ENCODE measurements around the gene BAX. TPM values are rescaled to one million over a fixed set of nuclear protein-coding genes. Genes with fewer than 3 reads are reported as not detected.

BAX gene
- total RNA-seq, 2 experiments from 2014 or later, result 310 to 324 TPM

DNA sequence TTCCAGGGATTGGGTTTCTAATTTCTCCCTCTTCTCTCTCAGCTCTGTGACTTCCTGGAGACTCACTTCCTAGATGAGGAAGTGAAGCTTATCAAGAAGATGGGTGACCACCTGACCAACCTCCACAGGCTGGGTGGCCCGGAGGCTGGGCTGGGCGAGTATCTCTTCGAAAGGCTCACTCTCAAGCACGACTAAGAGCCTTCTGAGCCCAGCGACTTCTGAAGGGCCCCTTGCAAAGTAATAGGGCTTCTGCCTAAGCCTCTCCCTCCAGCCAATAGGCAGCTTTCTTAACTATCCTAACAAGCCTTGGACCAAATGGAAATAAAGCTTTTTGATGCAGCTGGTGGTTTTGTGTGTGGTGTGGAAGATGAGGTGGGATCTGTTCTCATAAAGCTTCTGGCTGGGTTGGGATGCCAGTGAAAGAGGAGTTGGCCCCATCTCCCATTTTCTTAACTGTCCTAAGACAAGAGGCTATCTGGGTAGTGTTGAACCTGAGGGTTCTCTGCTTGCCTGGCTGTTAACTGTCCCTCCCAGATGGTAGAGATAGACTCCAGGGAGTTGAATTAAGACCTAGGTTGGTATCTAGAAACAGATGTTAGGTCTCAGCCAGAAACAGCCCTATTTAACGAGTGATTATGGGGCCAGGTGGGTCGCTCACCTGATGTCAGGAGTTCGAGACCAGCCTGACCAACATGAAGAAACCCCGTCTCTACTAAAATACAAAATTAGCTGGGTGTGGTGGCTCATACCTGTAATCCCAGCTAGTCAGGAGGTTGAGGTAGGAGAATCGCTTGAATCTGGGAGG is 12.1 kb downstream of the BAX start:
- CTCF ChIA-PET, result interaction anchor here (0.9 to 3.0 kb wide), 7 partner anchors 10 to 178 kb away, joined by 3 to 13 read pairs (median 5); partner anchors contain the start of genes GYS1, HSD17B14 and RUVBL2
- Mint-ChIP-seq H3K4me1 (peaks cover 63% of the 10 kb centered on the region), H3K27ac (peak overlapping the region; percentile 97), H3K36me3 (ENCODE audit: low read depth) (peaks cover 37% of the 10 kb centered on the region), H3K27me3 (no peaks in the 10 kb centered on the region), H3K9me3 (no peaks in the 10 kb centered on the region), H3K4me3 (peak overlapping the region; percentile 90)
- no peak for DNase-seq
- POLR2A ChIA-PET, result interaction anchor here (0.6 to 0.7 kb wide), 2 partner anchors 27 to 179 kb away, joined by 3 read pairs; partner anchors contain the start of gene RUVBL2

DNA sequence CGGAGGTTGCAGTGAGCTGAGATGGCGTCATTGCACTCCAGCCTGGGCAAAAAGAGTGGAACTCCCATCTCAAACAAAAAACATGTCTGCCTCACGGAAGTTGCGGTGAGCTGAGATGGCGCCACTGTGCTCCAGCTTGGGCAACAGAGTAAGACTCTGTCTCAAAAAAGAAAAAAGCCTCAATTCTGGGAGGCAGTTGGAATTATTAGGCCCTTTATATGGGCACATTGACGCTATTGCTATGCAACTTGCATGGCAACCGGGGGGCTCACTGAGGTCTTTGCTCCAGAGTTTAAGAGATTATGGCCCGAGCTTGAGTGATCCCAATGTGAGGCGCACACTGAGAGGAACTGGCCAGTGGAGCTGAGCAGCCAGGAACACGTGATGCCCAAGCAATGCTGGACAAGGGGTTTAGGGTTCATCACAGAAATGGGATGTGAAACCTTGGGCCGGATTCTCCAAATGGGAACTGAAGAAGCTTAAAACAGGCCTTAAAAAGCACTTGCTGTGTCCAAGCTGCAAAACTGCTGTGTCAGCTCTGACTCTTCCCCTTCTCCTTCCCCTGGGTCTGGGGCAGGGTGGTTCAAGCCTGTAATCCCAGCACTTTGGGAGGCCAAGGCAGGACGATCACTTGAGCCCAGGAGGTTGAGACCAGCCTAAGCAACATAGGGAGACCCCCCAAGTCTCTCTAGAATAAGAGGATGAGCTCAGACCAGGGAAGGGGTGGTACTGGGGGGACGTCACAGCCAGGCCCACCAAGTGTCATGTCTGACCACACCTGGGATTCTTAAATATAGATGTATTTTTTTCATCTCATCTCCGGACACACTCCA is 12.9 kb downstream of the BAX start:
- H3K4me3 Mint-ChIP-seq, result peak overlapping the region; percentile 90
- H3K36me3 Mint-ChIP-seq (ENCODE audit: low read depth), result peaks cover 36% of the 10 kb centered on the region
- H3K9me3 Mint-ChIP-seq, result no peaks in the 10 kb centered on the region
- peaks cover 55% of the 10 kb centered on the region for H3K4me1 Mint-ChIP-seq
- CTCF ChIA-PET, result interaction anchor here (0.5 to 3.0 kb wide), 7 partner anchors 9 to 179 kb away, joined by 3 to 13 read pairs (median 3); partner anchors contain the start of genes GYS1 and RUVBL2
- no peak for DNase-seq
- POLR2A ChIA-PET, result interaction anchor here (0.6 to 1.0 kb wide), 3 partner anchors 9 to 26 kb away, joined by 3 to 7 read pairs (median 4); partner anchors contain the start of gene RUVBL2
- H3K27ac Mint-ChIP-seq, result no peak overlapping the region
- no peaks in the 10 kb centered on the region for H3K27me3 Mint-ChIP-seq

DNA sequence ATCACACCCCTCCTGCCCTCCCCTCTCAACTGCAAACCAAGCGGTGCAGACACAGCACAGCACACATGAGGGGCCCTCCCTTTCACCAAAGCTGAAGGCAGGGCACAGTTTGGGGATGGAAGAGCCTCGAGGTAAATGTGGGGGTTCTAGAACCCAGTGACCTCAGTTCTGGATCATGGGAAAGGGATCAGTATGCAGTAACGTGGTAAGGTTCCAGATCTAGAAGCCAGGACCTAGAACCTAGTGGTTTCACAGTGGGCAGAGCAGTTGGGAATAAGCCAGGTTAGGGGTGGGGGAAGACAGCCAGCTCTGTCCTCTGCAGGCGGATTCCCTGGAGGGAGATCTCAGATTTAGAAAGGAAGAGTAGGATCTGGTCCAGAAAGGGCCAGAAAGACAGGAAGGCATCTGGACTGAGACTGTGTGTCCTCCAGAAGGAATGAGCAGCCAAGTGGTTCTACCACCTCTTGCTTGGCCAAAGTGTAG is 13.5 kb downstream of the BAX start:
- H3K4me1 Mint-ChIP-seq, result peaks cover 48% of the 10 kb centered on the region
- H3K27me3 Mint-ChIP-seq, result no peaks in the 10 kb centered on the region
- ChIA-PET CTCF (interaction anchor here (0.6 to 3.0 kb wide), 5 partner anchors 9 to 172 kb away, joined by 3 to 13 read pairs (median 3); partner anchors contain the start of genes GYS1 and RUVBL2), POLR2A (interaction anchor here (1.0 kb wide), 1 partner anchor 8 kb away, joined by 4 read pairs; no protein-coding TSS in a partner anchor)
- peaks cover 39% of the 10 kb centered on the region for H3K36me3 Mint-ChIP-seq (ENCODE audit: low read depth)
- no peak overlapping the region for H3K4me3 Mint-ChIP-seq
- peak overlapping the region; percentile 54 for H3K27ac Mint-ChIP-seq
- no peaks in the 10 kb centered on the region for H3K9me3 Mint-ChIP-seq
- no peak for DNase-seq

DNA sequence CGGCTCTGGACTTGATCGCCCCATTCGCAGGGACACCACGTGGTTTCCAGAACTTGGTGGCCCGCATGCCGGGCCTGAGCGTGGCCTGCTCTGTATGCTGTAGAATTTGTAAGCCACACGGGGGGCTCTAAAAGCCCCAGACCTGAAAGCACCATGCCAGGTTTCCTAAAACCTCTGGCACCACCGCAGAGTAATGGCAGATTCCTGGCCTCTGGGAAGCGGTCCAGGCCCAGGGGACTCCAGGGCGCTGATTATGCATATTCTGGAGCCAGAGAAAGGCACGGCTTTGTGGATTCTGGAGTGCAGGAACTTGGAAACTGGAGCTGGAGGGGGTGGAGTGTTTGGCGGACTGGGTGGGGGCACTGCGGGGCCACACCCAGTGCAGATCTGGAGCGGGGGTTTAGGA is 14.1 kb downstream of the BAX start:
- H3K36me3 Mint-ChIP-seq (ENCODE audit: low read depth), result peaks cover 42% of the 10 kb centered on the region
- no peak overlapping the region for H3K27ac Mint-ChIP-seq
- H3K4me3 Mint-ChIP-seq, result no peak overlapping the region
- DNase-seq, result no peak
- H3K4me1 Mint-ChIP-seq, result peaks cover 42% of the 10 kb centered on the region
- no peaks in the 10 kb centered on the region for H3K9me3 Mint-ChIP-seq
- no peaks in the 10 kb centered on the region for H3K27me3 Mint-ChIP-seq
- CTCF ChIA-PET, result interaction anchor here (2.7 kb wide), 1 partner anchor 25 kb away, joined by 25 read pairs; the partner anchor contains the start of genes GYS1 and RUVBL2
- POLR2A ChIA-PET, result no interaction called here

- CTCF ChIA-PET, result interaction anchor here (1.1 to 2.7 kb wide), 8 partner anchors 8 to 186 kb away, joined by 3 to 25 read pairs (median 9); partner anchors contain the start of genes GYS1 and RUVBL2
- POLR2A ChIA-PET, result no interaction called here
- Mint-ChIP-seq H3K9me3 (no peaks in the 10 kb centered on the region), H3K4me3 (no peak overlapping the region), H3K4me1 (peaks cover 36% of the 10 kb centered on the region), H3K36me3 (ENCODE audit: low read depth) (peaks cover 46% of the 10 kb centered on the region), H3K27me3 (no peaks in the 10 kb centered on the region), H3K27ac (peak overlapping the region; percentile 25)
- DNase-seq, result no peak
Measured at GRCh38 chr19:48969276-48970138, 14.8 kb downstream of the BAX start.

DNA sequence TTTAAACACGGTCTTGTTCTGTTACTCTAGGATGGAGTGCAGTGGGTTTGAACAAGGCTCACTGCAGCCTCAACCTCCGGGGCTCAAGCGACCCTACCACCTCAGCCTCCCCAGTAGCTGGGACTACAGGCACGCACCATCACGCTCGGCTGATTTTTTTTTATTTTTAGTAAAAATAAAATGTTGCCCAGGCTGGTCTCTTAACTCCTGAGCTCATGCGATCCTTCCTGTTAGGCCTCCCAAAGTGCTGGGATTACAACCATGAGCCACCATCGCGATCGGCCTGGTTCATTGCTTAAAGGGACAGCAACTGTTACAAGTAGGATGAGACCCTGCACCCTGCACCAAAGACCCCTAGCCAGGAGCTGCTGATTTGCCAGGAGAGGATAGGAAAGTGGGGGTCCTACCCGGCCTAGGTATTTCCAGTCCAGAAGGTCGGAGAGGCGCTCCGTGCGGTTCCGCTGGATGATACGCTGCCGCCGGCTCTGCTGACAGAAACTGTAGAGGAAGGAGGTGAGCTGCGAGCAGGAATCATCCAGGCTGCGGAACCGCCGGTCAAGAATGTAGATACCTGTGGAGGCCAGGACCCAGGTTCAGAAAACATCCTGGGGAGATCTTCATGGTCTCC is 15.6 kb downstream of the BAX start:
- Mint-ChIP-seq H3K4me3 (no peak overlapping the region), H3K27me3 (no peaks in the 10 kb centered on the region), H3K9me3 (no peaks in the 10 kb centered on the region), H3K4me1 (peaks cover 29% of the 10 kb centered on the region), H3K36me3 (ENCODE audit: low read depth) (peaks cover 44% of the 10 kb centered on the region), H3K27ac (peak overlapping the region; percentile 25)
- ChIA-PET CTCF (interaction anchor here (0.7 to 2.7 kb wide), 23 partner anchors 9 to 226 kb away, joined by 3 to 25 read pairs (median 5); partner anchors contain the start of genes GYS1, HSD17B14, IZUMO1 and RUVBL2), POLR2A (interaction anchor here (0.6 kb wide), 1 partner anchor 143 kb away, joined by 3 read pairs; no protein-coding TSS in a partner anchor)
- no peak for DNase-seq

GRCh38 chr19:48970923-48971395 is 16.3 kb downstream of the BAX start:
- peaks cover 26% of the 10 kb centered on the region for H3K4me1 Mint-ChIP-seq
- ChIA-PET CTCF (interaction anchor here (0.7 to 2.7 kb wide), 22 partner anchors 8 to 227 kb away, joined by 3 to 25 read pairs (median 5); partner anchors contain the start of genes GYS1, HSD17B14, IZUMO1 and RUVBL2), POLR2A (interaction anchor here (0.6 kb wide), 1 partner anchor 144 kb away, joined by 3 read pairs; no protein-coding TSS in a partner anchor)
- H3K9me3 Mint-ChIP-seq, result no peaks in the 10 kb centered on the region
- H3K36me3 Mint-ChIP-seq (ENCODE audit: low read depth), result peaks cover 45% of the 10 kb centered on the region
- DNase-seq, result peak; percentile 84
- H3K27me3 Mint-ChIP-seq, result no peaks in the 10 kb centered on the region
- H3K4me3 Mint-ChIP-seq, result no peak overlapping the region
- H3K27ac Mint-ChIP-seq, result no peak overlapping the region

DNA sequence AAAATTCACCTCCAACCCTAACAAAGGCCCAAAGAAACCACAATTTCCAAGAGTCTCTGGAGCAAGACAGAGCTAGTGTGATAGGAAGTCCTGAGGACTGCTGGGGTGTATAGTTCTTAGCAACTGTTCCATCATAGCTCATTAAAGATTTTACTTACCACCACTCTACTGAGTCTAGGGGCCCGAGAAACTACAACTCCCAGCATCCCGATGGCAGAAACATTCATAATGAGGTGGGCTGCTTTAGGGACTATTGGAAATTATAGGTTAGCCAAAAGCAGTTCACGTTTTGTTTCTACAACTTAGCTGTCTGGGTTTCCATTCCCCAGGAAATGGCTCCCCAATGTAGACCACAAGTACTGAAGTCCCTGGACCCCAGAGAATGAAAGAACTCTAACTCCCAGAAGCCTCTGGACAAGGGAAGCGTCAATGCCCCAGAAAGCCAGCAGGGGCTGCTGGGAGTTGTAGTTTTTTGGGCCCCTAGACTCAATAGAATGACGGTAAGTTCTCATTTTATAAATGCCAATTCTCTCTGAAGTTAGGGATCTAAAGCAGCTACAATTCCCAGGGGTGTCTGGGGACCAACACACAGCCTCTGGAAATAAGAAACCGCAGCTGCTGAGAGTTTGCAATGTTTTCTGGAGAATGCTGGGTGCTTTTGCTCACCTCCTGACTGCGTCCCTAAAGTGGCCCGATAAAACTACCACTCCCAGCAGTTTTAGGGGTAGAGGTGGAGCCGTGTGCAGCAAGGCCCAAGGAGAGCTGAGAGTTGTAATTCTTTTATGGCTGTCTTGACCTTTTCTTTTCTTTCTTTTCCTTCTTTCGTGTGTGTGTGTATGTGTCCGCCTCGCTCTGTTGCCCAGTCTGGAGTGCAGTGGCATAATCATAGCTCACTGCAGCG is 21.5 kb downstream of the BAX start:
- CTCF ChIA-PET, result interaction anchor here (0.6 to 10.8 kb wide), 10 partner anchors 10 to 187 kb away, joined by 3 to 89 read pairs (median 3); partner anchors contain the start of genes GYS1, HSD17B14 and RUVBL2
- Mint-ChIP-seq H3K27ac (no peak overlapping the region), H3K4me3 (no peak overlapping the region), H3K36me3 (ENCODE audit: low read depth) (peaks cover 37% of the 10 kb centered on the region), H3K4me1 (peaks cover 10% of the 10 kb centered on the region), H3K27me3 (no peaks in the 10 kb centered on the region), H3K9me3 (no peaks in the 10 kb centered on the region)
- peak; percentile 47 for DNase-seq
- POLR2A ChIA-PET, result interaction anchor here (0.9 kb wide), 1 partner anchor 8 kb away, joined by 4 read pairs; no protein-coding TSS in a partner anchor

DNA sequence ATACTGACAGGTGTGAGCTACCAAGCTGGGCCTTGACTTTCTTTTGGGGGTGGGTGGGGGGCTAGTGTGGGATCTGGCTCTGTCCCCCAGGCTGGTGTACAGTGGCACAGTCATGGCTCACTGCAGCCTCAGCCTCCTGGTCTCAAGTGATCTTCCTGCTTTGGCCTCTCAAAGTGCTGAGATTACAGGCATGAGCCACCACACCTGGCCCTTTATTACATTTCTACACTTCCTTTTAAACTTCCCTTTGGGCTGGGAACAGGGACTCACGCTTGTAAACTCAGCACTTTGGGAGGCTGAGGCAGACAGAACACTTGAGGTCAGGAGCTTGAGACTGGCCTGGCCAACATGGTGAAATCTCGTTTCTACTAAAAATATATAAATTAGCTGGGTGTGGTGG is 22.4 kb downstream of the BAX start:
- Mint-ChIP-seq H3K27ac (no peak overlapping the region), H3K4me3 (no peak overlapping the region), H3K4me1 (peaks cover 9% of the 10 kb centered on the region), H3K36me3 (ENCODE audit: low read depth) (peaks cover 40% of the 10 kb centered on the region), H3K27me3 (no peaks in the 10 kb centered on the region), H3K9me3 (no peaks in the 10 kb centered on the region)
- no peak for DNase-seq
- CTCF ChIA-PET, result interaction anchor here (0.6 to 10.8 kb wide), 9 partner anchors 10 to 188 kb away, joined by 3 to 89 read pairs (median 4); partner anchors contain the start of genes GYS1, HSD17B14 and RUVBL2
- POLR2A ChIA-PET, result no interaction called here

DNA sequence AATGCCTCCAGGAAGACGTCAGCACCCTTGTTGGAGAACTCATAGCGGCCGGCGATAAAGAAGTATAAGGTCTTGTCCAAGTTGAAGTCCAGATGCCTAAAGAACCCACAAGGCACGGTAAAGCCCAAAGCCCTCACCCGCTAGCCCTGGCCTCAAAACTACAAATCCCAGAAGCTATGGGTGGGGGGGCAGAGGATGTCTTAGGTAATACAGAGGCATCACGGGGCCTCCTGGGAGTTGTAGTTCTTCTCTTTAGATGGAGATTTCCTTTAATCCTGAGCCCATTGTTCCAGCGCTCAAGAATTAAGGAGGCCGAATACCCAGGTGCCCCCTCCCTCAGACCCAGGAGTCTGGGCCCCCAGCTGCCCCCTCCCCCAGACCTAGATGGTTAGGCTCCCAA is 27.6 kb downstream of the BAX start:
- Mint-ChIP-seq H3K27ac (no peak overlapping the region), H3K36me3 (ENCODE audit: low read depth) (peaks cover 36% of the 10 kb centered on the region), H3K27me3 (no peaks in the 10 kb centered on the region), H3K4me1 (peaks cover 4% of the 10 kb centered on the region), H3K4me3 (no peak overlapping the region), H3K9me3 (no peaks in the 10 kb centered on the region)
- DNase-seq, result no peak
- ChIA-PET CTCF (interaction anchor here (10.8 kb wide), 1 partner anchor 10 kb away, joined by 89 read pairs; the partner anchor contains the start of genes GYS1 and RUVBL2), POLR2A (no interaction called here)

Data from activated CD4-positive, alpha-beta T cell treated with anti-CD3 and anti-CD28 coated beads, Interleukin-2, amount 10 ng/mL, durations not matched to agents 7 days and 5 days (primary cell).